GM21423 (cell line): Measurements from ENCODE around the gene LMAN2L.
A peak's percentile ranks its signal among the peaks of the same experiment; 100 is the strongest.

Source experiments
- ATAC-seq: cut with Tn5 transposase; IDR thresholded peaks from one replicate; pipeline ENCODE4 v1.9.1; 2021; ENCODE audit warnings: mild to moderate bottlenecking, moderate library complexity; ENCODE audit not compliant: unreplicated experiment

The LMAN2L gene

DNA sequence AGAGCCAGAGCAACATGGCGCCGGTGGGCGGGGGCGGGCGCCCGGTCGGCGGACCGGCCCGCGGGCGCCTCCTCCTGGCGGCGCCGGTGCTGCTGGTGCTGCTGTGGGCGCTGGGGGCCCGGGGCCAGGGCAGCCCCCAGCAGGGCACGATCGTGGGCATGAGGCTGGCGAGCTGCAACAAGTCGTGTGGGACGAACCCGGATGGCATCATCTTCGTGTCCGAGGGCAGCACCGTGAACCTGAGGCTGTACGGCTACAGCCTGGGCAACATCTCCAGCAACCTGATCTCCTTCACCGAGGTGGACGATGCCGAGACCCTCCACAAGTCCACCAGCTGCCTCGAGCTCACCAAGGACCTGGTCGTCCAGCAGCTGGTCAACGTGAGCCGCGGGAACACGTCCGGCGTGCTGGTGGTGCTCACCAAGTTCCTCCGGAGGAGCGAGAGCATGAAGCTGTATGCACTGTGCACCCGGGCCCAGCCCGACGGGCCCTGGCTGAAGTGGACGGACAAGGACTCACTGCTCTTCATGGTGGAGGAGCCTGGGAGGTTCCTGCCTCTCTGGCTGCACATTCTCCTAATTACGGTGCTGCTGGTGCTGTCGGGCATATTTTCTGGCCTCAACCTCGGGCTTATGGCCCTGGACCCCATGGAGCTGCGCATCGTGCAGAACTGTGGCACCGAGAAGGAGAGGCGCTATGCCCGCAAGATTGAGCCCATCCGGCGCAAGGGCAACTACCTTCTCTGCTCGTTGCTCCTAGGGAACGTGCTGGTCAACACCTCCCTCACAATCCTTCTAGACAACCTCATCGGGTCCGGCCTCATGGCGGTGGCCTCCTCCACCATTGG is 21.3 kb upstream of the LMAN2L start:
- peak; percentile 9 for ATAC-seq

DNA sequence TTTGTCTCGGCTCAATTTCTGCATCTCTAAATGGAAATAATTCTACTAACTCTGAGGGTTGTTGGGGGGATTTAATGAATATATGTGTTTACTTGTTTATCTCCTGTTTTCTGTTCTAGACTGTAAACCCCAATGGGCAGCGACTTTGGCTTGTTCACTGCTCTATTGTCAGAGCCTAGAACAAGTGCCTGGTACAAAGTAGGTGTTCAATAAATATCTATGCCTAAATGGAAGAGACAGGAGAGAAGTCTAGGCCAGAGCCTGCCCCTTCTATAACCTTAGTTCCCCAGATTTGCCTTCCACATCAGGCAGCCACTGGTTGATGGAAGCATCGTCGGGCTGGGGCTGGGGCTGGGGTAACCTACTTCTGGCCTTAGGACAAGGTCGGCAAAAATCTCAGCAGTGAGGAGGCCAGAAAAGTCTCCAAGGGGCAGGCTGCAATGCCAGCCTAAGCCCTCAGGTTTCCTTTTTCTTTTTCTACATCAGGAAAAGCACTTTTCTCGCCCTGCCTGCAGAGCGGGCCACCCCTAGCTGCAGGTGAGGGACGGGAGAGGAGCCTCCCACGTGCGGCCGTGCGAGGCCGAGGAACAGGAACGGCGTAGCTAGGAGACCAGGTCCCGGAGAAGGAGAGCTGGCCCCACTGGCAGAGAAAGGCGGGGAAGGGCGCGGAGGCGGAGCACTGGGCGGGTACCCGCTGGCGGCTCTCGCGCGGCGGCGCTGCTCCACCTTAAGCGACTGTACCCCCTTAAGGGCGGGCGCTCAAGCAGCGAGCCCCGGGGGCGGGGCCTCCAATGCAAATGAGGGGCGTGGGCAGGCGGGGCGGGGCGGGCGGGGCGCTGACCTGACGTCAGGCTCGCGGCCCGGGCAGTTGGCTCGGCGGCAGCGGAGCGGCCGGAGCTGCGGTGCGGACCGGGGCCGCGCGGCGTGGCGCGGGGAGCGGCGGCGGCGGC is 20.4 kb upstream of the LMAN2L start, which contains the start of gene CNNM4:
CNNM4 (plus strand) TSS at position 867 of the 950 bp plus-strand sequence. CDS start 98 bp downstream, outside the sequence.
- ATAC-seq: peak; percentile 82

DNA sequence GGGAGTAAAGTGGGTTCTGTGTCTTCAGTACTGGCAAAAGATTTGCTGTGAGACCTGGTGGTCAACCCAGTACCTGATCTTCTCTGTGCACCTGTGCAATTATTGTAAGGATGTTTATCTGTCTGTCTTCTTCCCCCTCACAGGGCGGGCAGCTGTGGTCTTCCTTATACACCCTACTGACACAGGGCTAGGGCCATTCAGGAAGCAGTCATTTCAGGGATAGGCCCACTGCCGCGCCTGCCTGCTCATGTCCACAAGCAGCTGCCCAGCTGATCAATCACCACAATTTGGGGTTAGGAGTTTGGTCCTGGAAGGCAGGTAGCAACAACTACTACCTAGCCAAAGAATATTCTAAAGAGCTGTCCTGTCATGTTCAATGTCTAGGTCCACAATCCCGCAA is 19.7 kb upstream of the LMAN2L start:
- ATAC-seq: no peak

DNA sequence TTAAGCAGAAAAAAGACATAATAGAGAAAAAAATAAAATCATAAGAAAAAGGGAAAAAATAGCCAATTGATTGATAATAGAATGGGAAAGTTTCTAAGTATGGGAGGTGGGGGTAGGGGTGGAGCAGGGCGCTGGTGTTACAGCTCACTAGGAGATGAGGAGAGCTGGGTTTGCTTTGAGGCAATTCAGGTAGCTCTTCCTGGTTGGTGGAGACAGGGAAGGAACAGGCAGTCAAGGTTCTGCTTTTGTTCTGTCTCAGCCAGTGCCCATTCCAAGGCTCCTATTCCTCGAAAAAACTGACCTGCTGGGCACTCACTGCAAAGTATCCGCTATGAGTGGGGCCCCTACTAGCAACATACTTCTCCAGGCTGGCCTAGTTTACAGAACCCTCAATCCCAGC is 19.1 kb upstream of the LMAN2L start:
- no peak for ATAC-seq

DNA sequence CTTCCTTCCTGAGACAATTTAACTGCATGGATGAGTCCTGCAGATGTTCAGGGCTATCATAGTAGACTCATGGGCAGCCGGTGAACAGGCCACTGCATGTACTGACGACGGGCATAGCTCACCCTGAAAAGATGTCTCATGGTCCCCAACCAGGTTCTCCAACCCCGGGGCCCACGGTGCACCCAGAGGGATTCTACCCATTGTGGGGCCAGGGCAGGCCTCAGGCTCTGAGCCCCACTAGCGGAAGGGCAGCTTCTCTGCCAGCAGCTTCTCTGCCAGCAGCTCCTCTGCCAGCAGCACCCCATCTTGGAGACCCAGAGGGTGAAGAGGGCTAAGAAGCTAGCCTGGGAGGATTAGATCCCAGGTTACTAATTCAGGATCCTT is 17.6 kb upstream of the LMAN2L start:
- no peak for ATAC-seq

DNA sequence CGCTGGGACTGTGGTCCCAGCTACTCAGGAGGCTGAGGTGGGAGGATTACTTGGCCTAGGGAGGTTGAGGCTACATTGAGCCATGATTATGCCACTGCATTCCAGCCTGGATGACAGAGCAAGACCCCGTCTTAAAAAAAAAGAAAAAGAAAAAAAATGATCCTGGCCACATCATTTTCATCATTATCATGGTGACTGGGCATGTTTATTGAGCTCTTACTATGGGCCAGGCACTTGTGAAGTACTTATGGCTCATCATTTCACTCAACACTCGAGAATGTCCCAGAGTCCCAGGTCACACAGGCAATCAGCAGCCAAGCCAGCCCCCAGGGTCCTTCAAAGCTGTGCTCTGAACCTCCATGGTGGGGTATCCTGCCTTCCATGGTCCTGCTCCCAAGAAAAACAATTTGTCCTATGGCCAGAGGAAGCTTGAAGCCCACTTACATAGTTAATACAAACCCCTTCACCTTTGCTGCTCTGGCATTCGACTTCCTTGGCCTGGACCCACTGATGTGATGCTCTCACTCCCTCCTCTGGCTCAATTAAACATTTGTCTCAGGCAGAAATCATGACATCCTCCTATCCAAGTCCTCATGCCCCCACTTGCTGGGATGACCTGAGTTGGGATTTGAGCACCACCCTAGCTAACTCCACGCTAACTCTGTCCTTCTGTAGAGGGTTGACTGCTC is 17.1 kb upstream of the LMAN2L start:
- no peak for ATAC-seq

DNA sequence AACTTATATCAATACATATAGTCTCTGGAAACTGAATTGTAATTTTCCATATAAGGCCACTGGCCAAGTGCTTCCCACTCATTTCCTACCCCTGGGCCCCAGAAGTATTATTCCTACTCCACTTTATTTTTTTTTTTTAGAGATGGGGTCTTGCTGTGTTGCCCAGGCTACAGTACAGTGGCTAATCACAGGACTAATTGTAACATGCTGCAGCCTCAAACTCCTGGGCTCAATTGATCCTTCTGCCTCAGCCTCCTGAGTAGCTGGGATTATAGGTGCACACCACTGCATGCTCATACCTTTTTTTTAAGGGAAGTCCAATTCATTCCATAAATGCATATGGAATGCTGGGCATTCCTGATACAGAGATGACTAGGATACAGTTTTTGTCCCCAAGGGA is 14.5 kb upstream of the LMAN2L start:
- no peak for ATAC-seq

DNA sequence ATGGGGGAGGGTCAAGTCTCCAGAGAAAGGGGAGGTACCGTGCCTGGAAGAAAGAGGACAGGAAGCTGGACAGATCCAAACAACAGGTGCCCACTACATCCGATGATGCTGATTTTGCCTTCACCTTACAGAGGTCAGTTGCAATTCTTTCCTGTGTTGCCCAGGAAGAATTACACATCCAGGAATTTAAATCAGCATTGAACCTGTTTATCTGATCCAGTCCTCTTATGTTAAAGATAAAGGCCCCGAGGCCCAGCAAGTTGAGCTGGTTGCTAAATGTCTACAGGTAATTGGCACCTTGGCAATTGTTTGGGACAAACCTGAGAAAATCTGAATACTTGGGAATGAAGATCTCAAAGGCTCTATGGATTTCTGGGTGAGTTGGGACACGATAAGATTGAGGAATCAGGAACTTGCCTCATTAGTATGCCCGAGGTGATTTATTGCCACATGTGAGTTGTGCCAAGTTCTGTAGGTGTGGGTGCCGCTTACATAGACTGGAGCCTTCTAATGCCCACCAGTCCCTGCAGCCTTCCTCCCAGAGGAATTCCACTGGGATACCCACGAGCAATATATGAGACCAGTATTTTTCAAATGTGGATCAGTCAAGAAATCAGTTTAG is 13.9 kb upstream of the LMAN2L start:
- ATAC-seq: no peak

DNA sequence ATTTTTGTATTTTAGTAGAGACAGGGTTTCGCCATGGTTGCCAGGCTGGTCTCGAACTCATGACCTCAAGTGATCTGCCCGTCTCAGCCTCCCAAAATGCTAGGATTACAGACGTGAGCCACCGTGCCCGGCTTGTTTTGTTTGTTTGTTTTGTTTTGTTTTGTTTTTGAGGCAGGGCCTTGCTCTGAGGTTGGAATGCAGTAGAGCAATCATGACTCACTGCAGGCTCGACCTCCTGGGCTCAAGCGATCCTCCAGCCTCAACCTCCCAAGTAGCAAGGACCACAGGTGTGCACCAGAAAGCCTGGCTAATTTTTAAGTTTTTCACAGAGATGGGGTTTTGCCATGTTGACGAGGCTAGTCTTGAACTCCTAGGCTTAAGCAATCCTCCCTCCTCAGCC is 11.9 kb upstream of the LMAN2L start:
- ATAC-seq: no peak

DNA sequence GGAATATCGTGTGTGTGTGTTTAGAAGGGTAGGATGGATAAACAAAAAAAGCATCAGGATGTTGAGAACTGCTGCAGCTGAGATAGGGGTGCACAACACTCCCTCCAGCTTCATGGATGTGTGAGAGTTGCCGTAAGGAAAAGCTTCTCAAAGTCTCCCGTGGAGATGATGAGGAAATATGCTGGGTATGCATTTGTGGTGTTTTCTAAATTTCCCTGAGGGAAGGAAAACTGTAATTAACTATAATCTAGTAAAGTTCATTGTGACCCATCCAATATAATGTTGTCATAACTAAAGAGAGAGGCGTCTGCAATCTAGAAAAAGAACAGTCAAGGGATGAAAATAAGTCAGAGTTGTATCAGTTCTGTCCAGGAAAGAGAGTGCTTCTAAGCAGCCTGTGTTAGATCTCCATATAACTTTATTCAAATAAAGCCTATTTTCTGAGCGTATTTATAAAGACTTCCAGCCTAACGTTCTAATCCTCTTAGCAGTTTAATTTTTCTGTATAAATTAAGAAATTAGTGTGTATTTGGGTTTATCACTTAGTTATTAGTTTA is 7.3 kb upstream of the LMAN2L start:
- ATAC-seq: no peak

DNA sequence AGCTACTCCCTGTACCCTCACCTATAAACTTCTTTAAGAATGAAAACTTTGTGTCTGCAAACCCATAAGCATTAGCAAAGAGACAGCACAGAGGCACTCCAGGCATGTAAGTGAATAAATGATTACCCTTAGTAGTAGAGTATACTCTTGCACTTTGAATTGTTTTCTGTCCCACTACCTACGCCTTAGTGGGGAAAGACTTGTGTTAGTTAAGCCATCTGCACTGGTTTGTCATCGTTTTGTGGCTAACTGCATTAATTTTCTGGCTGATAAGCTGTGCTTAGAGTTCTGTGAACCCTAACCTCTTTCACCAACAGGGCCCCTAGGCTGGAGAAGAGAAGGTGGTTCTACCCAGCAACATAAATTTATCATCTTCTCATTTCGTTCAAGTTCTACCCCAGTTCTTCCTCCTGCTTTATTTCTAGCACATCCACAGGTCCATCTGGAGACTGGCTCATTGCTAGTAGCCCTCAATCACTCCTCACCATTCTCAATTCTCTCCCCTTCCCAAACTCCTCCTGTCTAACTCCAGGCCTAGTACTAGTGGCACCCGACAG is 710 bp downstream of the LMAN2L start:
- ATAC-seq: no peak

DNA sequence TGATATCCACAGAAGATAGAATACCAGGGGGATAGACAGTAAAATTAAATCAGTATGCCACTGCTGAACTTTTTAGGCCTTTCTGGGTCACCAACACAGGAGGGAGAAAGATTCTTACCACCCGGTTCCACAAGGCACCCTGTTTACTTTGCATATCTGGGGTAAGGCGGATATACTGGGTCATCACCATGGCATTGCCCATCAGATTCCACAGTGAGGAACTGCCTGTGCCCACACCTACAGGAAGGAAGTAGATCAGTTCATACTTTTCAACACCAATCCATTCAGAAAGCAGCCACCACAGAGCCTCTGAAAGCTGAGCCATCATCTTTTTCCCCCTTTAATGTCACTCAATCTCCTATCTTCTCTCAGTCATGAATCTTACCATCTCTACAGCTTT is 2.0 kb downstream of the LMAN2L start:
- ATAC-seq: no peak

DNA sequence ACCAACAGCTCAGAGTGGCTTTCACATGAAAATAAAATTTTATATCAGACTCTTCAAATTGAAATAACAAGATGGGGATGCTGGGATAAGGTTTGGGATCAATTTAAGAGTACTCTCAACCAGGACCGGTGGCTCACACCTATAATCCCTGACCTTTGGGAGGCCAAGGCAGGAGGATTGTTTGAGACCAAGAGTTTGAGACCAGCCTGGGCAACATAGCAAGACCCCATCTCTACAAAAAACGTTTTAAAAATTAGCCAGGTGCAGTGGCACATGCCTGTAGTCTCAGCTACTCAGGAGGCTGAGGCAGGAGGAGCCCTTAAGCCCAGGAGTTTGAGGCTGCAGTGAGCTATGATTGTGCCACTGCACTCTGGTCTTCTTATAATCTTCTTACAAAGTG is 2.6 kb downstream of the LMAN2L start:
- no peak for ATAC-seq

DNA sequence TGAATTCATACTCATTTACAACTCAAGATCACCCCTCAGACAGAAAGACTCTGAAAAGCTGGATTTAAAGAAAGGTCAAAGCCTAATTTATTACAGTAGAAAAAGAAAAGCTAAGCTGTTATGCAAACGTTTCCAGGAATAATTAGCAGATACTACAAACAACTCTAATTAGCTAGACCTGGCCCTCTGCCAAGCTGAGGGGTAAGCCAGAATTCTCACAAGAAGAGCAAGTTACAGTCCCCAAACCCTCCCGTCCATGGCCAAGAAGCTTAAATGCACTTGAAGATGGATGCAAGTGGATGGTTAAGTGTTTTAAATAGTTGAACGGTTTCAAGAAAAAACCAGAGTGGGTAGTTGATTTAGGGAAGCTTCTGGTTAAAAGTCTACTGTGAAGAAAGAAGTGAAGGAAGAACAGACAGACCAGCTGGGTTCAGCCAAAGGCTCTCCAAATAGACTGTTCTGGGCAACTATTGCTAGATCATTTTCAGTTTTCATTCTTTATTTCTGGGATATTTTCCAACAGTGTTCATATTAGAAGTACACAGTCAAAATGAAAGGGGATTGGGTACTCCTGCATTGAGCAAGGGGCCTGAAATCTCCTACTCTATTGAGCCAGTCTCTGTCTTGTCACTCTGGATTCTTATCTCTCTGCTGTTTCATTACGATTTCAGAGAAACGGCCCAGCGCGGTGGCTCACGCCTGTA is 4.8 kb downstream of the LMAN2L start:
- no peak for ATAC-seq

DNA sequence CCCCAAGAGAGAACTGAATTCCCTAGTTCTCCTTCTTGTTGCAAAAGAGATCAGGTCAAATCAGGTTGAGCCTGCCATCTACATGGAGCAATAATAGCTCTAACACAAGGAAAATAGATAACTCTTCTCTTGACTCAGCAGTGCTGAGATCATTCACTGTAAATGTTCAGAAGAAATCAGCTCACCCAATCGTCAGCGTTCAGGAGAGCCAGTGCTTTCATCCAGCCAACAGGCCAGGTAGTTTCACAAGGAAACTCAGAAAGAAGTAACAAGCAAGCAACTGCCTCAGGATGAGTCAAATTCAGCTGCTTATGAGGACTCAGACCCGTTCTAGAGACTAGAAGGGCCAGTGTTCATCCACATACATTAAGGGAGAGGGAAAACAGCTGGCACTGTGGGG is 5.9 kb downstream of the LMAN2L start:
- no peak for ATAC-seq

DNA sequence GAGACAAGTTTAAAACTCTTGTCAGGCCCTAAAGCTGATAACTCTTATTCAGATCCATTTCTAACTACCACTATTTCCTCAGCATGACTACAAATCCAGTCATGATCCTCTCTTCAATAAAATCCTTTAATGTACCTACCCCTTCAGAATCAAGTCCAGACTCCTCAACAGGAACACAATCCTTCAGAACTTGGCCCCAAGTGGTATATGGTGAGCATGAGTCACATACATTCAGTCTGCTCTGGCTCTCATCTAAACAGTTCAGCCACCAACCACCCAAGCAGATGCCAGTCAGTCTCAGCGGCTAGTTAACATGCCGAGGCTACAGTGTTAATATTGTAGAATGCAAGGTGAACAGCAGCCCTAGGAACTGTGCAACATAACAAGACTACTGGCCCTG is 9.7 kb downstream of the LMAN2L start:
- no peak for ATAC-seq

DNA sequence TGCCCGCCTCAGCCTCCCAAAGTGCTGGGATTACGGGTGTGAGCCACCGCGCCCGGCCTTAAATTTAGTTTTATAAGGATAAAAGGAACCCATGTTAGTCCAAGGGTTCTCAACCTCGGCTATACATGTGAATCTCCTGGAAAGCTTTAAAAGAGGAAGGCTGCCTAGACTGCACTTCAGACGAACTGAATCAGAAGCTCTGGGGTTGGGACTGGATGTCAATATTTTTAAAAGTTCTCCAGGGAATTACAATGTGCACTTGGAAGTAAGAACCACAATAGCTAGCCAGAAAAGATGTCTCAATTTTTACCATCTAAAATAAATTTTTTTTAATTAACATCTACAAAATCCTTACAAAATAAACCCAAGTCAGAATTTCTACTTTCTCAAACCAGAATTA is 10.1 kb downstream of the LMAN2L start:
- ATAC-seq: no peak

DNA sequence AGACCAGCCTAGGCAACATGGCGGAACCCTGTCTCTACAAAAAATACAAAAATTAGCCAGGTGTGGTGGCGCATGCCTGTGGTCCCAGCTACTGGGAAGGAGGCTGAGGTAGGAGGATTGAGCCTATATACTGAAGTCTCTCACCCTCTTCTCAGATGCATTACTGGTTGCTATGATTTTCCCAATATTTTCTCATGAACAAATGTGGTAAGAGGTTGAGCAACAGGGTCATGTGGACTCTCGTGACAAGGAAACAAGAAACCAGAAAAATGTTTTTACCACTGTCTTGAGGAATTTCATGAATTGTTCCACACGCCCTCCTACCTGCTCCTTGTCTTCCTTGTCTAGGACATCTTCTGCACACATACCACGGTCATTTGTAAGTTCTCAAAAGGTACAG is 12.4 kb downstream of the LMAN2L start:
- no peak for ATAC-seq

DNA sequence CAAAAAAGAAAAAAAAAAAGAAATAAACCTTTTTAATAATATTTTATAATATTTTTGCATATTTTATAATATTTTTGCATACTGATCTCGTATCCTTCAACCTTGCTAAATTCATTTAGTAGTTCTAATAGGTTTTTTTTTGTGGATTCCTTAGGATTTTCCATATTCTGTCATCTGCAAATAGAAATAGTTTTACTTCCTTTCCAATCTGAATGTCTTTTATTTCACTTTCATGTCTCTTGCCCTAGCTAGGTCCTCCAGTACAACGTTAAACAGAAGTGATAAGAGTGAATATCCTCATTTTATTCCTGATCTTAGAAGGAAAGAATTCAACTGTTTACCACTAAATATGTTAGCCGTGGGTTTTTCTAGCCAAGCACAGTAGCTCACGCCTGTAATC is 13.7 kb downstream of the LMAN2L start:
- ATAC-seq: no peak

DNA sequence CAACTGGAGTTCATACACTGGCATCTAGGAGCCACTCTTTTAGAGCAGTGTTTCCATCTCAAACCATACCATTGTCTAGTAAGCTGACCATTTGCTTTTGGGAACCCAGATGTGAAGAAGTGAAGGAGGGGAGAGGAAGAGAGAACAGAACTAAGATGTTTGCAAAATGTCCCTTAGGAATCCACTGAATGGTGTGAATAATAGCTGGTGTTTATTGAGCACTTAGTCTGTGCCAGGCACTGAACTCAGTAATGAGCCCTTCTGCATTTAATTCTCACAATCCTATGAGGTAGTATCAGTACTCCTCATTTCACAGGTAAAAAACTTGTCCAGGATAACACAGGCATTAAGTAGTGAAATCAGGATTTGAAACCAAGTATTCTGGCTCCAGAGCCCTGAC is 23.5 kb downstream of the LMAN2L start:
- no peak for ATAC-seq
